Astrocyte (in vitro differentiated cells and primary cell): Measurements from ENCODE around the gene FGD4. TPM values are rescaled to one million over a fixed set of nuclear protein-coding genes. Genes with fewer than 3 reads are reported as not detected.

ENCODE experiments used
- DNase-seq: peaks from one replicate; pipeline ENCODE4 v3.0.0-alpha.2; 2010; ENCODE audit warnings: low read depth
- FAIRE-seq: peaks from 2 replicates; lab custom pipeline; 2011; peaks lifted over from hg19 to GRCh38; lab: Jason Lieb, UNC
- H2AFZ ChIP-seq: 2 replicates; pipeline ENCODE4 v1.6.0; 2012; ENCODE audit warnings: low read depth, low read length, inconsistent platforms
- H3K27ac ChIP-seq: 2 replicates; pipeline ENCODE4 v1.5.1; 2011; ENCODE audit warnings: low read depth, low read length, inconsistent platforms
- H3K27me3 ChIP-seq: 2 replicates; pipeline ENCODE4 v1.6.0; 2011; ENCODE audit warnings: low read length, inconsistent platforms; ENCODE audit not compliant: insufficient read depth
- H3K36me3 ChIP-seq: 2 replicates; pipeline ENCODE4 v1.5.1; 2011; ENCODE audit warnings: low read length, inconsistent platforms; ENCODE audit not compliant: insufficient read depth
- H3K4me1 ChIP-seq: 2 replicates; pipeline ENCODE4 v1.5.1; 2011; ENCODE audit warnings: low read length, inconsistent platforms; ENCODE audit not compliant: insufficient read depth
- H3K4me2 ChIP-seq: 2 replicates; pipeline ENCODE4 v1.6.0; 2012; ENCODE audit warnings: low read length, inconsistent platforms
- H3K4me3 ChIP-seq: 2 replicates; pipeline ENCODE4 v1.5.1; 2011; ENCODE audit warnings: low read depth, mild to moderate bottlenecking, low read length, inconsistent platforms; ENCODE audit not compliant: insufficient read depth
- H3K79me2 ChIP-seq: 2 replicates; pipeline ENCODE4 v1.6.0; 2012; ENCODE audit warnings: mild to moderate bottlenecking, low read length, inconsistent platforms; ENCODE audit not compliant: insufficient read depth
- H3K9ac ChIP-seq: 2 replicates; pipeline ENCODE4 v1.6.0; 2012; ENCODE audit warnings: mild to moderate bottlenecking, low read length, inconsistent platforms
- H3K9me3 ChIP-seq: 2 replicates; pipeline ENCODE4 v1.5.1; 2012; ENCODE audit warnings: low read depth, mild to moderate bottlenecking, low read length, inconsistent platforms; ENCODE audit not compliant: insufficient read depth
- H4K20me1 ChIP-seq: 2 replicates; pipeline ENCODE4 v1.6.0; 2012; ENCODE audit warnings: low read length, inconsistent platforms; ENCODE audit not compliant: insufficient read depth
- H3K27ac Mint-ChIP-seq: one replicate; pipeline ENCODE4 v1.8.0; 2021; ENCODE audit warnings: mild to moderate bottlenecking, mixed read lengths; ENCODE audit not compliant: unreplicated experiment
- H3K27me3 Mint-ChIP-seq: one replicate; pipeline ENCODE4 v1.8.0; 2021; ENCODE audit warnings: low read depth, mixed read lengths; ENCODE audit not compliant: unreplicated experiment
- H3K36me3 Mint-ChIP-seq: one replicate; pipeline ENCODE4 v1.8.0; 2021; ENCODE audit warnings: low read depth, mixed read lengths; ENCODE audit not compliant: unreplicated experiment
- H3K4me1 Mint-ChIP-seq: one replicate; pipeline ENCODE4 v1.8.0; 2021; ENCODE audit warnings: low read depth, mixed read lengths; ENCODE audit not compliant: unreplicated experiment
- H3K4me3 Mint-ChIP-seq: one replicate; pipeline ENCODE4 v1.8.0; 2021; ENCODE audit warnings: mild to moderate bottlenecking, moderate library complexity, mixed read lengths; ENCODE audit not compliant: unreplicated experiment
- H3K9me3 Mint-ChIP-seq: one replicate; pipeline ENCODE4 v1.8.0; 2021; ENCODE audit warnings: mild to moderate bottlenecking, mixed read lengths; ENCODE audit not compliant: unreplicated experiment
- EZH2 ChIP-seq: IDR thresholded peaks from 2 replicates; pipeline ENCODE4 v1.6.1; 2012; ENCODE audit warnings: mild to moderate bottlenecking, low read length, inconsistent platforms; ENCODE audit not compliant: insufficient read depth
- total RNA-seq: library from RNA; stranded (reverse); gene quantifications from 2 replicates; pipeline ENCODE4 v1.2.1, GENCODE V29; 2021
- TF ChIP-seq, protein P1 (sequence below): IDR thresholded peaks from 2 replicates; pipeline ENCODE4 v1.5.1; 2011; ENCODE audit warnings: low read depth, mild to moderate bottlenecking, inconsistent platforms, low read length, moderate library complexity; ENCODE audit not compliant: insufficient read depth

FGD4 gene
- total RNA-seq, 1 donor from 2014 or later = 18.7 TPM

DNA sequence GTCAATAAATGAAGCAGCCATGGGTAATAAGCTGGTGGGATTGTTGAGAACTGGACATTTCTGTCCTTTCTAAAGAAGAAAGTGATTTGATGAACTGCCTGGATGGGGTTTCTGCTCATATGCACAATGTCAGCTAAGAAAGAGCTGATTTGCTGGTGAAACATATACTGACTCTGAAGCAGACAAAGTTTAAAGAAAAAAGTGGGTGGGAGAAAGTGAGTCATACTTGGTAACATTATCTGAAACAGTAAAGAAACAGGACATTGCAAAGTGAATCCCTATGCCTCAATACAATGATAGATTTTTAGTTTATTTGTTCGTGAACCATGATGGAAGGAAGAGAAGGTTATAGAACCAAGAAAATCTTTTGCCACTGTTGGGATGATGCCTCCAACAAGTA is 184.2 kb downstream of the FGD4 start:
- no peak overlapping the region for H3K9ac ChIP-seq
- H3K4me1 ChIP-seq = peaks cover 17% of the 10 kb centered on the region
- H3K9me3 Mint-ChIP-seq = no peaks in the 10 kb centered on the region
- H3K9me3 ChIP-seq = no peaks in the 10 kb centered on the region
- peak overlapping the region; percentile 55 for H3K27ac ChIP-seq
- H3K79me2 ChIP-seq = no peaks in the 10 kb centered on the region
- H3K27ac Mint-ChIP-seq = peak overlapping the region; percentile 21
- no peak overlapping the region for H3K4me3 ChIP-seq
- no peak overlapping the region for H3K4me3 Mint-ChIP-seq
- H3K27me3 ChIP-seq = no peaks in the 10 kb centered on the region
- TF ChIP-seq, protein P1, sequence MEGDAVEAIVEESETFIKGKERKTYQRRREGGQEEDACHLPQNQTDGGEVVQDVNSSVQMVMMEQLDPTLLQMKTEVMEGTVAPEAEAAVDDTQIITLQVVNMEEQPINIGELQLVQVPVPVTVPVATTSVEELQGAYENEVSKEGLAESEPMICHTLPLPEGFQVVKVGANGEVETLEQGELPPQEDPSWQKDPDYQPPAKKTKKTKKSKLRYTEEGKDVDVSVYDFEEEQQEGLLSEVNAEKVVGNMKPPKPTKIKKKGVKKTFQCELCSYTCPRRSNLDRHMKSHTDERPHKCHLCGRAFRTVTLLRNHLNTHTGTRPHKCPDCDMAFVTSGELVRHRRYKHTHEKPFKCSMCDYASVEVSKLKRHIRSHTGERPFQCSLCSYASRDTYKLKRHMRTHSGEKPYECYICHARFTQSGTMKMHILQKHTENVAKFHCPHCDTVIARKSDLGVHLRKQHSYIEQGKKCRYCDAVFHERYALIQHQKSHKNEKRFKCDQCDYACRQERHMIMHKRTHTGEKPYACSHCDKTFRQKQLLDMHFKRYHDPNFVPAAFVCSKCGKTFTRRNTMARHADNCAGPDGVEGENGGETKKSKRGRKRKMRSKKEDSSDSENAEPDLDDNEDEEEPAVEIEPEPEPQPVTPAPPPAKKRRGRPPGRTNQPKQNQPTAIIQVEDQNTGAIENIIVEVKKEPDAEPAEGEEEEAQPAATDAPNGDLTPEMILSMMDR = no peak
- no peak for TF ChIP-seq EZH2
- H3K36me3 Mint-ChIP-seq = peaks cover 12% of the 10 kb centered on the region
- peak; percentile 20 for FAIRE-seq
- no peaks in the 10 kb centered on the region for H3K27me3 Mint-ChIP-seq
- peak; percentile 57 for DNase-seq
- H3K36me3 ChIP-seq = peaks cover 9% of the 10 kb centered on the region
- peak overlapping the region; percentile 31 for H3K4me2 ChIP-seq
- H2AFZ ChIP-seq = no peak overlapping the region
- no peaks in the 10 kb centered on the region for H4K20me1 ChIP-seq
- peaks cover 15% of the 10 kb centered on the region for H3K4me1 Mint-ChIP-seq

DNA sequence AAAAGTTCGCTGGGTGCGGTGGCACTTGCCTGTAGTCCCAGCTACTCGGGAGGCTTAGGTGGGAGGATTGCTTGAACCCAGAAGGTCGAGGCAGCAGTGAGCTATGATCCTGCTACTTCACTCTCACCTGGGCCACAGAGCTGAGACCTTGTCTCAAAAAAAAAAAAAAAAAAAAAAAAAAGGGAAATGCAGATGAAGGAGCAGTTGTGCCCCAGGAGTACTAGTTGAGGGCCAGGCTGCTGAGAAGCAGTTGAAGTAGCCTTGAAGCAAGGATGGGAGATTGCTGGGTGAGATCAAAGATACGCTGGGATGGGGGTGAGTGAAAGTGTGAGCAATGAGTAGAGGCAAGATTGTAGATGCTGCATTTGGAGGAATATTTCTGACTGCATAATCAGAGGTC is 186.3 kb downstream of the FGD4 start:
- H3K4me3 ChIP-seq = no peak overlapping the region
- peaks cover 7% of the 10 kb centered on the region for H3K36me3 ChIP-seq
- H3K27me3 ChIP-seq = no peaks in the 10 kb centered on the region
- H3K4me2 ChIP-seq = no peak overlapping the region
- FAIRE-seq (no peak), DNase-seq (no peak)
- H2AFZ ChIP-seq = no peak overlapping the region
- Mint-ChIP-seq H3K4me1 (peaks cover 15% of the 10 kb centered on the region), H3K9me3 (no peaks in the 10 kb centered on the region), H3K27ac (no peak overlapping the region), H3K27me3 (no peaks in the 10 kb centered on the region), H3K36me3 (peaks cover 11% of the 10 kb centered on the region), H3K4me3 (no peak overlapping the region)
- no peaks in the 10 kb centered on the region for H3K79me2 ChIP-seq
- H3K4me1 ChIP-seq = peaks cover 17% of the 10 kb centered on the region
- peak overlapping the region; percentile 34 for H3K27ac ChIP-seq
- H3K9me3 ChIP-seq = no peaks in the 10 kb centered on the region
- H4K20me1 ChIP-seq = no peaks in the 10 kb centered on the region
- TF ChIP-seq EZH2 = no peak
- TF ChIP-seq, protein P1 = no peak
- H3K9ac ChIP-seq = no peak overlapping the region

DNA sequence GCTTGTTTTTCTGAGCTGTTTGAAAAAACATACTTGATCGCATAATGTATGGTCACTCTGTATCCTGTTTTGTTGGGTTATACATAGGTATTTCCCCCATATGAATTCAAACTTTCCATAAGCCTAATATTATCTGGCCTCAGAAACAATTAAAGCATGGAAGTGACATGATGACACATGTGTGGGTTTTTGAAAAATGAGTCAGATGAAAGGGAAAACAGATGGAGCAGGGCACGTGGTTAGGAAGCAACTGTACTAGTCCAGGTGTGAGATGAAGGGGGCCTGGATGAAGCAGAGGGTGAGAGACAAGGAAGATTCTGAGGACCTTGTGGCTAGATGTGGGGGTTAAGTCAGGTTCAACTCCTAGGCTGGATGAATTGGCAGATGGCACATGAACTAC is 187.0 kb downstream of the FGD4 start:
- peaks cover 8% of the 10 kb centered on the region for H3K36me3 Mint-ChIP-seq

More for the DNA sequence above, 187.0 kb downstream of the FGD4 start:
- H3K79me2 ChIP-seq = no peaks in the 10 kb centered on the region
- no peak for FAIRE-seq
- H3K4me3 Mint-ChIP-seq = no peak overlapping the region
- H3K27ac ChIP-seq = peak overlapping the region; percentile 34
- peaks cover 15% of the 10 kb centered on the region for H3K4me1 Mint-ChIP-seq
- H3K9me3 ChIP-seq = no peaks in the 10 kb centered on the region
- H3K27ac Mint-ChIP-seq = no peak overlapping the region
- H3K9me3 Mint-ChIP-seq = no peaks in the 10 kb centered on the region
- no peak overlapping the region for H3K4me3 ChIP-seq
- H3K4me2 ChIP-seq = peak overlapping the region; percentile 42
- H3K36me3 ChIP-seq = peaks cover 7% of the 10 kb centered on the region
- no peak overlapping the region for H3K9ac ChIP-seq
- peak; percentile 68 for DNase-seq
- no peaks in the 10 kb centered on the region for H4K20me1 ChIP-seq
- TF ChIP-seq, protein P1 = no peak
- TF ChIP-seq EZH2 = no peak
- H3K4me1 ChIP-seq = peaks cover 17% of the 10 kb centered on the region
- no peaks in the 10 kb centered on the region for H3K27me3 Mint-ChIP-seq
- no peak overlapping the region for H2AFZ ChIP-seq
- H3K27me3 ChIP-seq = no peaks in the 10 kb centered on the region
